Left ventricle myocardium inferior (tissue), 1 donor: ENCODE measurements around the gene UBE2E2. TPM values are rescaled to one million over a fixed set of nuclear protein-coding genes. Genes with fewer than 3 reads are reported as not detected.

ENCODE experiments used
- DNase-seq: peaks from one replicate; pipeline ENCODE4 v3.0.0-alpha.2; 2020
- H3K27ac ChIP-seq: fragments of 200-600 bp; replicated peaks from 2 replicates; pipeline ENCODE4 v1.8.0; 2021
- H3K27me3 ChIP-seq: fragments of 200-600 bp; 2 replicates; pipeline ENCODE4 v1.8.0; 2021; ENCODE audit warnings: low read depth
- H3K36me3 ChIP-seq: fragments of 200-600 bp; 2 replicates; pipeline ENCODE4 v1.8.0; 2021
- H3K4me1 ChIP-seq: fragments of 200-600 bp; 2 replicates; pipeline ENCODE4 v1.8.0; 2021
- H3K4me3 ChIP-seq: fragments of 200-600 bp; 2 replicates; pipeline ENCODE4 v1.8.0; 2021; ENCODE audit warnings: mild to moderate bottlenecking, moderate library complexity
- H3K9me3 ChIP-seq: fragments of 200-600 bp; replicated peaks from 2 replicates; pipeline ENCODE4 v1.8.0; 2021
- CTCF ChIP-seq: fragments of 200-600 bp; IDR thresholded peaks from 2 replicates; pipeline ENCODE4 v1.8.0; 2021; ENCODE audit warnings: antibody characterized with exemption, mild to moderate bottlenecking, borderline replicate concordance
- intact Hi-C: fragments of 100-400 bp; cut with micrococcal nuclease; formaldehyde crosslinking; loops from one replicate; pipeline ENCODE4 v1.11.0; 2022
- total RNA-seq: library from RNA; stranded (reverse); fragmentation: NEBNext Ultra II Directional; extraction: Animal tissue kit (Norgen Biotek cat#: 25700); gene quantifications from one replicate; pipeline ENCODE4 v1.2.1, GENCODE V29; 2021
- donor health status: DM: no; HTN: yes; CAD: no; lungs with severe emphysema.

The UBE2E2 gene
- total RNA-seq, 1 donor from 2014 or later = 47.2 TPM

- H3K36me3 ChIP-seq = no peaks in the 10 kb centered on the region
- peaks cover 21% of the 10 kb centered on the region for H3K4me1 ChIP-seq
- H3K4me3 ChIP-seq = no peak overlapping the region
- no peaks in the 10 kb centered on the region for H3K9me3 ChIP-seq
- no peaks in the 10 kb centered on the region for H3K27me3 ChIP-seq
- TF ChIP-seq CTCF = no peak
- no peak overlapping the region for H3K27ac ChIP-seq
- DNase-seq = no peak
- intact Hi-C loops = no loop called here
These were observed 235.5 kb downstream of the UBE2E2 start for GRCh38 chr3:23438657-23439056.

GRCh38 chr3:23439080-23439479 lies 236.0 kb downstream of the UBE2E2 start:
- no peaks in the 10 kb centered on the region for H3K27me3 ChIP-seq
- no peak for TF ChIP-seq CTCF
- H3K4me1 ChIP-seq = peaks cover 21% of the 10 kb centered on the region
- no peak overlapping the region for H3K27ac ChIP-seq
- no peaks in the 10 kb centered on the region for H3K36me3 ChIP-seq
- H3K4me3 ChIP-seq = no peak overlapping the region
- H3K9me3 ChIP-seq = no peaks in the 10 kb centered on the region
- DNase-seq = no peak
- intact Hi-C loops = no loop called here

DNA sequence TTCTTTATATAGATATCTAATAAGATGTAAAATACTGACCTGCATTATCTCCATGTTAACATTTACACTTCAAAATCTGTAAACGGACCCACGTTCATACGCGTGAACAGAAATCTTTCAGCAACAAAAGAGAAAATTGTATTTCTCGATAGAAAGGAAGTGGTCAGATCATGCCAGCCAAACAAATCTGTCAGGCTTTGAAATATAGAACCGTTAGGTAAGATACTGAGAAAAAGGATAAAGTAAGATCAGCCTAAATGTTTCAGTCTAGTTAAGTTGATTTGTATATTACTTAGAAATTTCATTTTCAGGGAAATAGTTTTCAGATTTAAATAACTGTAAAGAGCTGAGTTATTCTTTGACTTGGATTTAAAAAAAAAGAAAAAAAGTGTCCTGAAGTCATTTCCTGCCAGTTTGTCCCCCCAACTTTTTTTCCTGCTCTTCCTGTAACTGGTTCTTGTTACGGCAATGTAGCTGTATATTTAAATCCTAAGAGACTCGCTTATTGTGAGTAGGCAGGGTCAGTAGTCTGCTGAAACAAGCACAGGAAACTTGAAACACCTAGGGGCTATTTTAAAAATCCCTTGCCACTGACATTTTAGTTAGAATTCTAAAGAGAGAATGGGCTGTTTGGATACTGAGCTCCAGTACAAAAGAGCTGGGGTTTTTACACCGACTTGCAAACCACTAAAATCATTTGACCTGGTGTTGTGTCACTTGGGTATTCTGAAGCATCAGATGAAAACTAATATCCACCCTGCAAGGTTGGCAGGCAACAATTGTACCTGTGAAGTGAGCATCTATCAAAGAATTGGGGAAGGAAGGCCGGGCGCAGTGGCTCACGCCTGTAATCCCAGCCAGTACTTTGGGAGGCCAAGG lies 237.5 kb downstream of the UBE2E2 start:
- H3K4me1 ChIP-seq = peaks cover 21% of the 10 kb centered on the region
- intact Hi-C loops = no loop called here
- H3K4me3 ChIP-seq = no peak overlapping the region
- TF ChIP-seq CTCF = no peak
- H3K36me3 ChIP-seq = no peaks in the 10 kb centered on the region
- DNase-seq = no peak
- no peak overlapping the region for H3K27ac ChIP-seq
- H3K27me3 ChIP-seq = no peaks in the 10 kb centered on the region
- H3K9me3 ChIP-seq = no peaks in the 10 kb centered on the region

DNA sequence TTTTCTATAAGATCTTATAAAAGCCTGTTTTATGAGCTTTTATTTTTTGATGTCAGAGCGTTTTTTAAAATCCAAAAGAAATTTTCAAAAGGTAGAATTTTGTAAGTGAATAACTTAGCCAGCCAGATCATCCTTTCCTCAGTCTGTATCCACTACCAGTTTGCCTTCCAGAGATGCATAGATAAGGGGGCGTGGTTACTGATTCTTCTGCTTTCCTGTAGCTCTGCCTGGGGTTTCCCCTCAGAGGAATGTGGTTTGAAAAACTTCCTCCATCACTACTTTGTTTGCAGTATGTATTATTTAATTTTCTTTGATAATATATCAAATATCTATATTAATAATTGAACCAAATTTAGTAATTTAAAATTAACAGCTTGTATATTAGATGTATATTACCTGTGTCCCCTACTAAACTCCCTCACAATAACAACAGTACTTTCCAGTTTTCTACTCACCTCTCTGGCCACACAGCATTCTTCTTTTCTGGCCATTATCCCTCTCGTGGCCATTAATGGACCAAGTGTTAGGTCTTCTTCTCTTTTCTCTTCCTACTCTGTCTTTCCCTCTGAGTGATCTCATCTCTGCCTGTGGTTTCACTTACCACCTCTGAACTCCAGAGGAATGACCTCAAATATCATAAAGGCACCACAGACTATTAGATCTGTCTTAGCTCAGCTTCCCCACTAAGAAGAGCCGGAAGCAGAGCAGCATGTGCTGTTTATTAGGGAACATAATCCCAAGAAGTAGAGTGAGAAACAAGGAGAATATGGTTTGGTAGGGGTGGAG lies 239.7 kb downstream of the UBE2E2 start:
- intact Hi-C loops = no loop called here
- no peak for DNase-seq
- H3K27ac ChIP-seq = no peak overlapping the region
- no peaks in the 10 kb centered on the region for H3K36me3 ChIP-seq
- TF ChIP-seq CTCF = no peak
- H3K4me1 ChIP-seq = peaks cover 26% of the 10 kb centered on the region
- H3K27me3 ChIP-seq = no peaks in the 10 kb centered on the region
- no peaks in the 10 kb centered on the region for H3K9me3 ChIP-seq
- no peak overlapping the region for H3K4me3 ChIP-seq

GRCh38 chr3:23444386-23444785 lies 241.3 kb downstream of the UBE2E2 start:
- TF ChIP-seq CTCF = no peak
- no peaks in the 10 kb centered on the region for H3K9me3 ChIP-seq
- no peaks in the 10 kb centered on the region for H3K27me3 ChIP-seq
- intact Hi-C loops = no loop called here
- no peak overlapping the region for H3K27ac ChIP-seq
- DNase-seq = no peak
- H3K4me1 ChIP-seq = peaks cover 23% of the 10 kb centered on the region
- no peaks in the 10 kb centered on the region for H3K36me3 ChIP-seq
- H3K4me3 ChIP-seq = no peak overlapping the region
